Natural killer cell (primary cell): ENCODE results near the gene ZFP28. TPM values are rescaled to one million over a fixed set of nuclear protein-coding genes. Genes with fewer than 3 reads are reported as not detected.

Source experiments
- ATAC-seq, 3 donors: fragments of 150-1000 bp in 2 of 3; fragments of 200-7000 bp in 1 of 3; cut with Tn5 transposase; 1 replicate in 1 of 3; 2 replicates in 2 of 3; pipeline ENCODE4 v1.10.0; 2021; ENCODE audit warnings: mild to moderate bottlenecking in 2 of 3, moderate library complexity in 2 of 3
- DNase-seq, 2 donors: peaks; one replicate each; pipeline versions ENCODE4 v3.0.0 to v3.0.0-alpha.2; 2013 to 2021; ENCODE audit warnings: mixed read lengths in 1 of 2
- H3K27ac ChIP-seq: one replicate; pipeline ENCODE4 v1.5.1; 2013; ENCODE audit warnings: mild to moderate bottlenecking, low read length
- H3K27me3 ChIP-seq: one replicate; pipeline ENCODE4 v1.6.1; 2013; ENCODE audit warnings: low read length; ENCODE audit not compliant: control insufficient read depth, insufficient read depth
- H3K36me3 ChIP-seq: one replicate; pipeline ENCODE4 v1.6.1; 2013; ENCODE audit warnings: low read length; ENCODE audit not compliant: control insufficient read depth, insufficient read depth
- H3K4me1 ChIP-seq: one replicate; pipeline ENCODE4 v1.6.1; 2013; ENCODE audit warnings: low read length; ENCODE audit not compliant: control insufficient read depth, insufficient read depth
- H3K4me3 ChIP-seq: one replicate; pipeline ENCODE4 v1.5.1; 2013; ENCODE audit warnings: low read length
- H3K9me3 ChIP-seq: one replicate; pipeline ENCODE4 v1.6.1; 2013; ENCODE audit warnings: low read length; ENCODE audit not compliant: control insufficient read depth, insufficient read depth
- H3K27ac Mint-ChIP-seq, 2 donors: one replicate each; pipeline ENCODE4 v1.8.0; 2022; ENCODE audit warnings: mild to moderate bottlenecking in 2 of 2, mixed read lengths in 2 of 2, moderate library complexity in 1 of 2
- H3K27me3 Mint-ChIP-seq, 2 donors: one replicate each; pipeline ENCODE4 v1.8.0; 2022; ENCODE audit warnings: low read depth in 2 of 2, mixed read lengths in 2 of 2
- H3K36me3 Mint-ChIP-seq: one replicate; pipeline ENCODE4 v1.8.0; 2022; ENCODE audit warnings: mixed read lengths
- H3K4me1 Mint-ChIP-seq, 2 donors: one replicate each; pipeline ENCODE4 v1.8.0; 2022; ENCODE audit warnings: mixed read lengths in 2 of 2
- H3K4me3 Mint-ChIP-seq: one replicate; pipeline ENCODE4 v1.8.0; 2022; ENCODE audit warnings: mild to moderate bottlenecking, moderate library complexity, mixed read lengths
- H3K9me3 Mint-ChIP-seq, 2 donors: one replicate each; pipeline ENCODE4 v1.8.0; 2022; ENCODE audit warnings: mixed read lengths in 2 of 2
- CTCF ChIP-seq: fragments of 200-600 bp; IDR thresholded peaks from one replicate; pipeline ENCODE4 v1.8.0; 2022; ENCODE audit warnings: antibody characterized with exemption
- WGBS: methylation state at CpG from one replicate; pipeline ENCODE4 v1.1.7; 2013; ENCODE audit warnings: missing lambda C conversion rate; ENCODE audit not compliant: insufficient coverage; 5-methylcytosine and 5-hydroxymethylcytosine counted together
- intact Hi-C: fragments of 100-400 bp; cut with micrococcal nuclease; formaldehyde crosslinking; loops from one replicate; pipeline ENCODE4 v1.14.2; 2022
- total RNA-seq, 4 donors: library from RNA; stranded (reverse); fragments of 120-200 nt in 1 of 4; gene quantifications; one replicate each; pipeline versions ENCODE4 v1.2.3 to v1.2.4, GENCODE V29; 2013 to 2022

ZFP28 gene
- total RNA-seq, 3 donors from 2014 or later (not counting 1 experiment from before 2014, with no cell fraction given): 2.5 to 5.0 (median 4.2) TPM

GRCh38 chr19:56603829-56604228, 65.1 kb downstream of the ZFP28 start:
- ATAC-seq: no peak
- intact Hi-C loops: no loop called here

More at GRCh38 chr19:56603829-56604228, 65.1 kb downstream of the ZFP28 start:
- Mint-ChIP-seq H3K36me3 (peaks cover 35% of the 10 kb centered on the region), H3K4me3 (no peak overlapping the region), H3K9me3 (peaks cover 5% of the 10 kb centered on the region in 2 donors), H3K27ac (no peak overlapping the region), H3K27me3 (no peaks in the 10 kb centered on the region), H3K4me1 (peaks cover 7 to 24% of the 10 kb centered on the region in 2 donors)
- no peak overlapping the region for H3K27ac ChIP-seq
- no peak for DNase-seq
- peaks cover 17% of the 10 kb centered on the region for H3K36me3 ChIP-seq
- H3K27me3 ChIP-seq: no peaks in the 10 kb centered on the region
- no peak for TF ChIP-seq CTCF
- H3K9me3 ChIP-seq: peaks cover 61% of the 10 kb centered on the region
- no peak overlapping the region for H3K4me3 ChIP-seq
- 86% methylated on average over 5 of the region's 6 CpGs for WGBS
- no peaks in the 10 kb centered on the region for H3K4me1 ChIP-seq

Other genes starting within 250 kb of the ZFP28 start
- gene ZSCAN5A, start 224.1 kb upstream of the ZFP28 start, total RNA-seq: 10 to 100 TPM in 1 of 3 donors, 1 to 10 TPM in 2; 6.7 to 10.2 (median 7.9) TPM
- 1 to 10 TPM; 1.3 to 3.3 (median 2.8) TPM for gene ZNF582, start 145.4 kb upstream of the ZFP28 start, total RNA-seq
- gene ZNF583, start 134.6 kb upstream of the ZFP28 start, total RNA-seq: 1 to 10 TPM; 2.7 to 5.1 (median 3.3) TPM
- 1 to 10 TPM in 1 of 3 donors, under 1 TPM in 2; 0.41 to 1.6 (median 0.63) TPM for gene ZNF667, start 61.6 kb upstream of the ZFP28 start, total RNA-seq
- gene ZNF471, start 31.1 kb upstream of the ZFP28 start, total RNA-seq: 1 to 10 TPM in 1 of 3 donors, under 1 TPM in 2; 0.33 to 1.0 (median 0.48) TPM
- gene ZNF470, start 28.5 kb downstream of the ZFP28 start, total RNA-seq: 1 to 10 TPM; 2.0 to 2.3 (median 2.1) TPM
- 1 to 10 TPM; 5.0 to 7.4 (median 7.2) TPM for gene ZNF71, start 56.4 kb downstream of the ZFP28 start, total RNA-seq
- gene SMIM17, start 104.2 kb downstream of the ZFP28 start, total RNA-seq: under 1 TPM in 1 of 3 donors, not detected in 2; 0.24 TPM
- 1 to 10 TPM in 1 of 3 donors, under 1 TPM in 2; 0.18 to 2.1 (median 0.92) TPM for gene ZNF835, start 132.8 kb downstream of the ZFP28 start, total RNA-seq